IPS-15b (cell line): Measurements from ENCODE around the gene A2M.

Experiments used
- H3K27me3 ChIP-seq: one replicate; pipeline ENCODE4 v1.6.1; 2013; ENCODE audit warnings: low read length; ENCODE audit not compliant: control insufficient read depth, insufficient read depth
- H3K36me3 ChIP-seq: one replicate; pipeline ENCODE4 v1.6.1; 2013; ENCODE audit warnings: low read length; ENCODE audit not compliant: control insufficient read depth, insufficient read depth
- H3K4me1 ChIP-seq: one replicate; pipeline ENCODE4 v1.6.1; 2013; ENCODE audit warnings: mild to moderate bottlenecking, low read length; ENCODE audit not compliant: control insufficient read depth, insufficient read depth
- H3K4me3 ChIP-seq: one replicate; pipeline ENCODE4 v1.5.1; 2013; ENCODE audit warnings: low read depth, low read length
- H3K9ac ChIP-seq: one replicate; pipeline ENCODE4 v1.6.1; 2013; ENCODE audit warnings: low read depth, mild to moderate bottlenecking, low read length
- H3K9me3 ChIP-seq: one replicate; pipeline ENCODE4 v1.6.1; 2013; ENCODE audit warnings: mild to moderate bottlenecking, low read length; ENCODE audit not compliant: control insufficient read depth, insufficient read depth

Gene A2M

GRCh38 chr12:9039397-9039977 is 76.2 kb downstream of the A2M start:
- Histone ChIP-seq H3K9me3 (no peaks in the 10 kb centered on the region), H3K27me3 (no peaks in the 10 kb centered on the region), H3K36me3 (no peaks in the 10 kb centered on the region), H3K9ac (no peak overlapping the region), H3K4me1 (no peaks in the 10 kb centered on the region), H3K4me3 (no peak overlapping the region)

GRCh38 chr12:9037431-9037830 is 78.3 kb downstream of the A2M start:
- no peaks in the 10 kb centered on the region for H3K27me3 ChIP-seq
- no peak overlapping the region for H3K4me3 ChIP-seq
- no peaks in the 10 kb centered on the region for H3K36me3 ChIP-seq
- no peak overlapping the region for H3K9ac ChIP-seq
- H3K4me1 ChIP-seq = no peaks in the 10 kb centered on the region
- H3K9me3 ChIP-seq = no peaks in the 10 kb centered on the region

GRCh38 chr12:9036227-9036626 is 79.5 kb downstream of the A2M start:
- H3K36me3 ChIP-seq = no peaks in the 10 kb centered on the region
- no peak overlapping the region for H3K9ac ChIP-seq
- no peaks in the 10 kb centered on the region for H3K9me3 ChIP-seq
- no peak overlapping the region for H3K4me3 ChIP-seq
- no peaks in the 10 kb centered on the region for H3K27me3 ChIP-seq
- no peaks in the 10 kb centered on the region for H3K4me1 ChIP-seq

GRCh38 chr12:9034095-9034494 is 81.6 kb downstream of the A2M start:
- H3K36me3 ChIP-seq = no peaks in the 10 kb centered on the region
- H3K4me1 ChIP-seq = peaks cover 6% of the 10 kb centered on the region
- H3K9me3 ChIP-seq = no peaks in the 10 kb centered on the region
- H3K9ac ChIP-seq = no peak overlapping the region
- H3K27me3 ChIP-seq = no peaks in the 10 kb centered on the region
- H3K4me3 ChIP-seq = no peak overlapping the region

GRCh38 chr12:9033265-9033887 is 82.3 kb downstream of the A2M start:
- H3K4me1 ChIP-seq = peaks cover 6% of the 10 kb centered on the region
- no peaks in the 10 kb centered on the region for H3K36me3 ChIP-seq
- H3K27me3 ChIP-seq = no peaks in the 10 kb centered on the region
- no peak overlapping the region for H3K9ac ChIP-seq
- H3K4me3 ChIP-seq = no peak overlapping the region
- H3K9me3 ChIP-seq = no peaks in the 10 kb centered on the region

GRCh38 chr12:9032202-9032964 is 83.3 kb downstream of the A2M start:
- H3K9ac ChIP-seq = no peak overlapping the region
- H3K36me3 ChIP-seq = no peaks in the 10 kb centered on the region
- no peak overlapping the region for H3K4me3 ChIP-seq
- H3K27me3 ChIP-seq = no peaks in the 10 kb centered on the region
- no peaks in the 10 kb centered on the region for H3K9me3 ChIP-seq
- peaks cover 6% of the 10 kb centered on the region for H3K4me1 ChIP-seq

- Histone ChIP-seq H3K9me3 (no peaks in the 10 kb centered on the region), H3K4me1 (peaks cover 6% of the 10 kb centered on the region), H3K36me3 (no peaks in the 10 kb centered on the region), H3K9ac (no peak overlapping the region), H3K27me3 (no peaks in the 10 kb centered on the region), H3K4me3 (no peak overlapping the region)
Measured at GRCh38 chr12:9030776-9031175, 84.9 kb downstream of the A2M start.

GRCh38 chr12:9027161-9028059 is 88.3 kb downstream of the A2M start:
- H3K4me1 ChIP-seq = peaks cover 6% of the 10 kb centered on the region
- no peaks in the 10 kb centered on the region for H3K27me3 ChIP-seq
- no peaks in the 10 kb centered on the region for H3K36me3 ChIP-seq
- H3K9ac ChIP-seq = no peak overlapping the region
- H3K4me3 ChIP-seq = no peak overlapping the region
- H3K9me3 ChIP-seq = no peaks in the 10 kb centered on the region

GRCh38 chr12:9024512-9024911 is 91.2 kb downstream of the A2M start:
- no peaks in the 10 kb centered on the region for H3K36me3 ChIP-seq
- no peak overlapping the region for H3K4me3 ChIP-seq
- H3K4me1 ChIP-seq = no peaks in the 10 kb centered on the region
- H3K27me3 ChIP-seq = no peaks in the 10 kb centered on the region
- no peak overlapping the region for H3K9ac ChIP-seq
- no peaks in the 10 kb centered on the region for H3K9me3 ChIP-seq

GRCh38 chr12:9022592-9022991 is 93.1 kb downstream of the A2M start:
- H3K4me1 ChIP-seq = no peaks in the 10 kb centered on the region
- no peaks in the 10 kb centered on the region for H3K9me3 ChIP-seq
- H3K36me3 ChIP-seq = no peaks in the 10 kb centered on the region
- H3K4me3 ChIP-seq = no peak overlapping the region
- H3K27me3 ChIP-seq = no peaks in the 10 kb centered on the region
- H3K9ac ChIP-seq = no peak overlapping the region
